CD4-positive, alpha-beta T cell treated with Interleukin-4 for 4 hours (primary cell): ENCODE data around the gene DCAF15.

Experiments
- DNase-seq: peaks from one replicate; pipeline ENCODE4 v3.0.0-alpha.2; 2020

DCAF15 gene

DNA sequence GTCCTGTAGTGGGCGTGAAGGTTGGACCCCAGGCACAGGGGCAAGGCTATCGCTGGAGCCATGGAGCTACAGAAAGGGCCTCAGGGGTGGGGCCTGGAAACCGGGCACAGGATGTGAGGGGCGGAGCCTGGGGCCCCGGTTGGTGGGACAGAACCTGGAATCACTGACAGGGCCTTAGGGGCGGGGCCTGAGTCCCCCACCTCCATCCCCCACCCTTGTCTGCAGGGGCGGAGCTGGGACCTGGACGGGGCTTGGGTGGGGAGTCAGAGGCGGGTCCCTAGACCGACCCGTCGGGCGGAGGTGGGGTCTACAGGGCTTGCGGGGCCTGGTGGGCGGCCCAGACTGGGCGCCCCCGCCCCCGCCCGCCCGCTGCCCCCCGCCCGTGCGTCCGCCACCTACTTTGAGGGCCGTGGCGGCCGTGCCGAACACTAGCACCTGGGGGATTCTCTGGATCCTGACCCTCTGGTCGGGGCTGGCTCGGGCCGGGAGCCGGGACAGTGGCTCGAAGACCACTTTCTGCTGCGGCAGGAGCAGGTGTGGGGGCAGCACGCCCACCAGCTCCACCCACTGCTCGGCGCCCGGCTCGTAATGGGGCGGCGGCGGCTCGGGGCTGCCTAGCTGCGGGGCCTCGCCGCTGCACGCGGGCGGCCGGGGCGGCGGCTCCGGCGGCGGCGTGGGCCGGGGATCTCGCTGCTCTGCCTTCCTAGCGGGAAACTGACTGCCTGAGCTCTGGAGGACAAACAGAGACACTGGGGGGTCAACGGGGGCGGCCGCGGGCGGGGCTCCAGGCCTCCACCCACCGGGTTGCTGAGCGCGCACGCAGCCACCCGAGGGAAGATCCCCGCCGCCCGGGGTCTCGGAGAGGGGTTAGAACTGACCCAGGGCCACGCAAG, 26.3 kb downstream of the DCAF15 start:
- peak; percentile 26 for DNase-seq

- no peak for DNase-seq
Observed at GRCh38 chr19:13979244-13979615, 26.9 kb downstream of the DCAF15 start.

GRCh38 chr19:13979686-13980085, 27.4 kb downstream of the DCAF15 start:
- no peak for DNase-seq

- no peak for DNase-seq
Observed at GRCh38 chr19:13980340-13980739, 28.0 kb downstream of the DCAF15 start.

GRCh38 chr19:13981021-13981420, 28.7 kb downstream of the DCAF15 start:
- DNase-seq: no peak

GRCh38 chr19:13981467-13981866, 29.2 kb downstream of the DCAF15 start:
- no peak for DNase-seq

DNA sequence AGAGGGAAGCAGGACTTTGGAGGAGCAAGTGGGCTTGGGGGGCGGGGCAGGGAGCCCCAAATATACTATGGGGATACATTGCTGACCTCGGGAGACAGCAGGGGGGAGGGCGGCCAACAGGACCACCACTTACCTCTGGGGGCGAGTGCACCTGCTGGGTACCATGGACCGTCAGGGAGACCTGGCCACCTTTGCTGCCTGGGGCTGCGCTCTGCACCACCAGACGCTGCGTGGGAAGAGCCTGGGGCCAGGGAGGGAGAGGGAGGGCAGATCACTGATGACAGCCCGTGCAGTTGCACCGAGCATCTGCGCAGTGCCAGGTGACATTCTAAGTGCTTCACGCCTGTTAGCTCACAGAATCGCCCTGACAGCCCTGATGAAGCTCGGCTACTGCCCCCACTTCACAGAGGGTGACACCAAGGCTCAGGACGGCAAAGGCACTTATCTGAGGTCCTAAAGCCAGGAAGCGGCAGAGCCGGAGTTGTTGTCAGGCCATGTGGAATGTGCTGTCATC, 29.7 kb downstream of the DCAF15 start:
- no peak for DNase-seq

DNA sequence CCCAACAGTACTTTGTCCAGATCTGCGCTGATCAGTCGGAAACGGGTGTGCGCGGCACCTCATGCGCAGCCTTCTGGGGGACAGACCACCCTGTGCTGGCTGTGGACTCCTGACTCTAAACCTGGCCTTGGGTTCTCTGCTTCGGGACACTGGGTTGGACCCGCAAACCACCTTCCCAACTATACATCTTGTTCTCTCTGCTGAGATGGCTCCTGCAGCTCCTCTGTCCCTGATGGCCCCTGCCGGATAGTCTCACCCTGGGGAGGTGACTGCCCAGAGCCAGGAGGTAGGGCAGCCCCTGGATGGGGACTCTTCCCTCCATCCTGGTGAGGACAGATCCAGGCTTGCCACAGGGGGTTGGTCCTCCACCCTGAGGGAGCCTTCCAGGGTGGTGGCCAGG, 30.5 kb downstream of the DCAF15 start:
- DNase-seq: no peak

DNA sequence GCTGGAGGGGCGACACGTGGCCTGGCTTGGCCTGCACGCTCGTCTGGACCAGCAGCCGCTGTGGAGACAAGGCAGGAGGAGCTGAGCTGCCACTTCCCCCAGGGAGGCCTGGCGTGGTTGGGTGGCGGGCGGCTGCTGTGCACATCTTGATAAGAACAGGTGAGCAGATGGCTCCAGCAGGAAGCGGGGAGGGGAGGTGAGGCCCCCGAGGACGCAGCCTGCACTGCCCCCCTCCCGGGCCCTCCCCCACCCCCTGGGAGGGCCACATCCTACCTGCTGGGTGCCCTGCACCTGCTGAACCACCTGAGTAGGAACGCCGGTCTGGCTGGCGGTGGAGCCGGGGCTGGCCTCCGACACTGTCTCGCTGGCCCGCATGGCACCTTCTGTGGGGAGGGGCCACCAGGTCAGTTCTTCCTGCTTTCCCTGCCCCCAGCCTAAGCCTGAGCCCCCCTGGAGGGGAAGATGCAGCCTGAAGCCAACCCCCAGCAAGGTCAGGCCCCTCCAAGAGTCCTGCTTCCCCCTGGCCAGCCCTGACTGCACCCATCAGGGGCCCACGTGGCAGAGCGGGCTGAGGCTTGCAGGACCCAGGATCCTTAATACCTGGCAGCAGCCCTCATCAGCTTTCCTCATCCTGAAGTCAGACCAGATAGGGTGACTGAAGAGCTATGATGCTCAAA, 31.0 kb downstream of the DCAF15 start:
- DNase-seq: peak; percentile 53

GRCh38 chr19:13984186-13984585, 31.9 kb downstream of the DCAF15 start:
- DNase-seq: no peak

GRCh38 chr19:13984875-13985741, 32.8 kb downstream of the DCAF15 start:
- DNase-seq: peak; percentile 46

DNA sequence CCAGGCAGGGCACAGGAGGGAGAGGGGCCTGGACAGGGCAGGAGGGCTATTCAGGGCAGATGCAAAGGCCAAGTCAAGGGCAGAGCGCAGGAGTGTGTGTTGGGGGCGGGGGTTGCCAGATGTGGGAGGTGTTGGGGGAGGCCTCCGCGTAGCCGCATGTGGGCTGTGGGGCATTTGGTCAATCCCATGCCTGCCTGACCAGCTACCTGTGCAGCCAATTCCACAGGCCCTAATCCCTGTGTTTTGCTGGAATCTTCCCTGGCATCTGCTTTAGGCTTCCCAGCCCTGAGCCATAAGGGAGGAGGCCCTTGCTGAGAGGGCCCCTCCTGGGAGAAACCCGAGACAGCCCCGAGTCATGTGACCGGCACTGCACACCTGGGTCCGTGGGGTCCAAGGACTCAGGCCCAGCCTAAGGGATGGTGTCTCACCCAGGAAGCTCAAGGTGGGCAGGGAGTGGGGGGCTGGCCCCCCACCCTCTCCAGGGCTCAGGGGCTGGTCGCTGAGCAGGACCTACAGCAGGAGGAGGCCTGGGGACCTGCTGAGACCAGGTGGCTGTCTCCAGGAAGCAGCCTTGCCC, 33.5 kb downstream of the DCAF15 start:
- peak; percentile 40 for DNase-seq

GRCh38 chr19:13986348-13986904, 34.1 kb downstream of the DCAF15 start:
- peak; percentile 99 for DNase-seq

GRCh38 chr19:13987101-13987890, 35.0 kb downstream of the DCAF15 start:
- no peak for DNase-seq

DNA sequence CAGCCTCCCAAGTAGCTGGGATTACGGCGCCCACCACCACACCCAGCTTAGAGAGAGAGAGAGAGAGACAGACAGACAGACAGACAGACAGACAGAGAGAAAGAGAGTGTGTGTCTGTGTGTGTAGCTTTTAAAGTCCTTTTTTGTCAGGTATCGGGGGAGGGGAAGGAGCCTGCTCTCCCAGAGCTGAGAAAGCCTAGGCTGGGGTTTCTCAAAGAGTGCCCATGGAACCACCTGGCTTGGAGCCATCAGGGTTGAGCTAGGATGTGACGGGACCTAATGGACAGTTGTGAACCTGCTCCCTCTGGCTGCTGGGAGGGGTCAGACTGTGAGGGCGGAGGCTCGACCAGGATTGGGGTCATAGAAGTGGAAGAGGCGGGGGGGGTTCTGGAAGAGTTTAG, 37.2 kb downstream of the DCAF15 start:
- no peak for DNase-seq

- DNase-seq: no peak
Observed at GRCh38 chr19:13990085-13990484, 37.8 kb downstream of the DCAF15 start.

GRCh38 chr19:13992025-13992424, 39.7 kb downstream of the DCAF15 start:
- no peak for DNase-seq

DNA sequence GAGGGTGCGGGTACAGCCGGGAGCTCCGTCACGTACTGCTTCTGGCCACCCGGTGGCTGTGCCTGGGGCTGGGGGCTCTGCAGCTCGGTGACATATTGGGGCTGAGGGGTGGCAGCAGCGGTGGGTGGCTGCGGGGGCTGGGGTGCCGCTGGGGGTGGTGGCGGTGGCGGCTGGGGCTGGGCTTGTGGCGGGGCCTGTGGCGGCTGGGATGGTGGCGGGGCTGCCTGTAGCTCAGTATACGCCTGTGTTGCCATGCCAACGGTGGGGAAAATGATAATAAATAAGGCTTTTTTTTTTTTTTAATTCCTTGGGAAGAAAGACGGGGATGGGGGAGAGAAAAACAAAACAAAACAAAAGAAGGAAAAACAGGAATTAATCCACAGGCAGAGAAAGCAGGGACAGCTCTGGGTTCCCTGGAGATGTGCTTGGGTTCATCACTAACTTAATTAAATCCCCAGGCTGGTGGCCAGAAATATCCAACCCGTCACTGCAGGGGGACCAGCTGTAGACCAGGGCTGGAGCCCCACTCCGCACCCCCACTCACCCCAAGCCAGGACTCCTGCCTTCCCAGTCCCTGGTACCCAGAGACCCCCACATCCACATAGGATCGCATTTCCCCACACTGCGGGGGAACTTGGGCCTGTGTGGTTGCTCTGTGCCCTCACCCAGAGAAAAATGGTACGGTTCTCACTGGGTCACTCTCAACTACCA, 41.4 kb downstream of the DCAF15 start:
- DNase-seq: no peak

GRCh38 chr19:13995017-13995728, 42.9 kb downstream of the DCAF15 start:
- DNase-seq: no peak
